Activated naive CD4-positive, alpha-beta T cell treated with anti-CD3 and anti-CD28 coated beads, Interleukin-2, amount 50 U/mL, for 24 hours (primary cell): Measurements from ENCODE around the gene GTF2A1.
A peak's percentile ranks its signal among the peaks of the same experiment; 100 is the strongest.

Experiments used
- H3K27ac Mint-ChIP-seq: one replicate; pipeline ENCODE4 v1.8.0; 2021; ENCODE audit warnings: mild to moderate bottlenecking, mixed read lengths
- H3K27me3 Mint-ChIP-seq: one replicate; pipeline ENCODE4 v1.8.0; 2021; ENCODE audit warnings: mixed read lengths
- H3K36me3 Mint-ChIP-seq: one replicate; pipeline ENCODE4 v1.8.0; 2021; ENCODE audit warnings: mixed read lengths
- H3K4me1 Mint-ChIP-seq: one replicate; pipeline ENCODE4 v1.8.0; 2021; ENCODE audit warnings: mixed read lengths
- H3K4me3 Mint-ChIP-seq: one replicate; pipeline ENCODE4 v1.8.0; 2021; ENCODE audit warnings: mild to moderate bottlenecking, mixed read lengths
- H3K9me3 Mint-ChIP-seq: one replicate; pipeline ENCODE4 v1.8.0; 2021; ENCODE audit warnings: mixed read lengths

The GTF2A1 gene

GRCh38 chr14:81170829-81171195 is 49.9 kb downstream of the GTF2A1 start:
- Mint-ChIP-seq H3K4me3 (peak overlapping the region; percentile 91), H3K27ac (peak overlapping the region; percentile 98), H3K9me3 (no peaks in the 10 kb centered on the region), H3K36me3 (no peaks in the 10 kb centered on the region), H3K4me1 (peaks cover 30% of the 10 kb centered on the region), H3K27me3 (no peaks in the 10 kb centered on the region)

GRCh38 chr14:81170104-81170828 is 50.5 kb downstream of the GTF2A1 start:
- H3K4me3 Mint-ChIP-seq = peak overlapping the region; percentile 91
- H3K9me3 Mint-ChIP-seq = no peaks in the 10 kb centered on the region
- no peaks in the 10 kb centered on the region for H3K27me3 Mint-ChIP-seq
- H3K4me1 Mint-ChIP-seq = peaks cover 30% of the 10 kb centered on the region
- H3K27ac Mint-ChIP-seq = peak overlapping the region; percentile 98
- no peaks in the 10 kb centered on the region for H3K36me3 Mint-ChIP-seq

GRCh38 chr14:81169711-81170103 is 51.1 kb downstream of the GTF2A1 start:
- H3K36me3 Mint-ChIP-seq = no peaks in the 10 kb centered on the region
- H3K4me3 Mint-ChIP-seq = peak overlapping the region; percentile 91
- no peaks in the 10 kb centered on the region for H3K27me3 Mint-ChIP-seq
- no peaks in the 10 kb centered on the region for H3K9me3 Mint-ChIP-seq
- H3K27ac Mint-ChIP-seq = peak overlapping the region; percentile 98
- peaks cover 30% of the 10 kb centered on the region for H3K4me1 Mint-ChIP-seq

GRCh38 chr14:81169267-81169666 is 51.5 kb downstream of the GTF2A1 start:
- Mint-ChIP-seq H3K36me3 (no peaks in the 10 kb centered on the region), H3K4me3 (peak overlapping the region; percentile 91), H3K9me3 (no peaks in the 10 kb centered on the region), H3K27me3 (no peaks in the 10 kb centered on the region), H3K27ac (peak overlapping the region; percentile 98), H3K4me1 (peaks cover 32% of the 10 kb centered on the region)

GRCh38 chr14:81166121-81166520 is 54.6 kb downstream of the GTF2A1 start:
- Mint-ChIP-seq H3K4me3 (no peak overlapping the region), H3K9me3 (no peaks in the 10 kb centered on the region), H3K4me1 (peaks cover 35% of the 10 kb centered on the region), H3K27ac (no peak overlapping the region), H3K27me3 (no peaks in the 10 kb centered on the region), H3K36me3 (no peaks in the 10 kb centered on the region)

GRCh38 chr14:81165188-81165587 is 55.6 kb downstream of the GTF2A1 start:
- H3K36me3 Mint-ChIP-seq = no peaks in the 10 kb centered on the region
- H3K27ac Mint-ChIP-seq = peak overlapping the region; percentile 38
- H3K4me3 Mint-ChIP-seq = no peak overlapping the region
- peaks cover 26% of the 10 kb centered on the region for H3K4me1 Mint-ChIP-seq
- H3K9me3 Mint-ChIP-seq = no peaks in the 10 kb centered on the region
- H3K27me3 Mint-ChIP-seq = no peaks in the 10 kb centered on the region

- no peak overlapping the region for H3K4me3 Mint-ChIP-seq
- no peak overlapping the region for H3K27ac Mint-ChIP-seq
- H3K36me3 Mint-ChIP-seq = peaks cover 2% of the 10 kb centered on the region
- no peaks in the 10 kb centered on the region for H3K9me3 Mint-ChIP-seq
- no peaks in the 10 kb centered on the region for H3K27me3 Mint-ChIP-seq
- peaks cover 17% of the 10 kb centered on the region for H3K4me1 Mint-ChIP-seq
Observed at GRCh38 chr14:81164167-81164774, 56.5 kb downstream of the GTF2A1 start.

GRCh38 chr14:81162941-81163340 is 57.8 kb downstream of the GTF2A1 start:
- Mint-ChIP-seq H3K4me1 (peaks cover 5% of the 10 kb centered on the region), H3K27ac (no peak overlapping the region), H3K27me3 (no peaks in the 10 kb centered on the region), H3K4me3 (no peak overlapping the region), H3K36me3 (peaks cover 6% of the 10 kb centered on the region), H3K9me3 (no peaks in the 10 kb centered on the region)

GRCh38 chr14:81161749-81162148 is 59.0 kb downstream of the GTF2A1 start:
- Mint-ChIP-seq H3K36me3 (peaks cover 8% of the 10 kb centered on the region), H3K9me3 (no peaks in the 10 kb centered on the region), H3K27ac (no peak overlapping the region), H3K4me3 (no peak overlapping the region), H3K27me3 (no peaks in the 10 kb centered on the region), H3K4me1 (peaks cover 5% of the 10 kb centered on the region)

- Mint-ChIP-seq H3K4me3 (no peak overlapping the region), H3K36me3 (peaks cover 8% of the 10 kb centered on the region), H3K27me3 (no peaks in the 10 kb centered on the region)
Observed at GRCh38 chr14:81161088-81161487, 59.7 kb downstream of the GTF2A1 start.

GRCh38 chr14:81157431-81157830 is 63.3 kb downstream of the GTF2A1 start:
- H3K36me3 Mint-ChIP-seq = peaks cover 8% of the 10 kb centered on the region
- H3K4me3 Mint-ChIP-seq = no peak overlapping the region
- H3K9me3 Mint-ChIP-seq = no peaks in the 10 kb centered on the region
- no peak overlapping the region for H3K27ac Mint-ChIP-seq
- peaks cover 6% of the 10 kb centered on the region for H3K4me1 Mint-ChIP-seq
- H3K27me3 Mint-ChIP-seq = no peaks in the 10 kb centered on the region

More at GRCh38 chr14:81161088-81161487, 59.7 kb downstream of the GTF2A1 start:
- H3K9me3 Mint-ChIP-seq = no peaks in the 10 kb centered on the region
- H3K4me1 Mint-ChIP-seq = peaks cover 5% of the 10 kb centered on the region
- no peak overlapping the region for H3K27ac Mint-ChIP-seq

- Mint-ChIP-seq H3K36me3 (peaks cover 4% of the 10 kb centered on the region), H3K27ac (no peak overlapping the region), H3K9me3 (no peaks in the 10 kb centered on the region), H3K27me3 (no peaks in the 10 kb centered on the region), H3K4me3 (no peak overlapping the region), H3K4me1 (peaks cover 6% of the 10 kb centered on the region)
Observed at GRCh38 chr14:81153187-81153586, 67.6 kb downstream of the GTF2A1 start.

- no peak overlapping the region for H3K27ac Mint-ChIP-seq
- no peak overlapping the region for H3K4me3 Mint-ChIP-seq
- no peaks in the 10 kb centered on the region for H3K27me3 Mint-ChIP-seq
- peaks cover 20% of the 10 kb centered on the region for H3K4me1 Mint-ChIP-seq
- no peaks in the 10 kb centered on the region for H3K36me3 Mint-ChIP-seq
- no peaks in the 10 kb centered on the region for H3K9me3 Mint-ChIP-seq
Observed at GRCh38 chr14:81148635-81149034, 72.1 kb downstream of the GTF2A1 start.

- H3K36me3 Mint-ChIP-seq = no peaks in the 10 kb centered on the region
- H3K9me3 Mint-ChIP-seq = no peaks in the 10 kb centered on the region
- peaks cover 13% of the 10 kb centered on the region for H3K4me1 Mint-ChIP-seq
- no peak overlapping the region for H3K4me3 Mint-ChIP-seq
- H3K27ac Mint-ChIP-seq = peak overlapping the region; percentile 48
- no peaks in the 10 kb centered on the region for H3K27me3 Mint-ChIP-seq
Observed at GRCh38 chr14:81147140-81147897, 73.4 kb downstream of the GTF2A1 start.

GRCh38 chr14:81144824-81145603 is 75.7 kb downstream of the GTF2A1 start:
- Mint-ChIP-seq H3K36me3 (no peaks in the 10 kb centered on the region), H3K27me3 (no peaks in the 10 kb centered on the region), H3K4me3 (no peak overlapping the region), H3K4me1 (peaks cover 13% of the 10 kb centered on the region), H3K27ac (no peak overlapping the region), H3K9me3 (no peaks in the 10 kb centered on the region)
